Posterior cingulate gyrus (tissue), 11 donors: ENCODE data around the gene PRDM11.
"Not testable (repeated sequence)": the region's sequence is repeated elsewhere in the genome, so short reads cannot be mapped to it uniquely, and the experiment has no call there.

Experiments
- DNase-seq, 10 donors: peaks; one replicate each; pipeline versions ENCODE4 v3.0.0 to v3.0.0-alpha.2; 2020 to 2021; ENCODE audit warnings: mixed read lengths in 3 of 10
- intact Hi-C: fragments of 100-400 bp; cut with DNase I; formaldehyde crosslinking; loops from one replicate; pipeline ENCODE4 v1.15.1; 2023

The PRDM11 gene

GRCh38 chr11:45146072-45147016, at the start of gene PRDM11:
TSS of gene PRDM11 (plus strand) at chr11:45146639. CDS start at chr11:45181767, 35,128 bp downstream.
- intact Hi-C loops, result loop anchor here (2.0 kb wide), 1 partner anchor 32 kb away; no protein-coding TSS in a partner anchor

GRCh38 chr11:45097721-45098493, 48.5 kb upstream of the PRDM11 start:
- peak in 2 of 10 donors; percentile 29 to 38 for DNase-seq
- intact Hi-C loops, result no loop called here

More at GRCh38 chr11:45146072-45147016, at the start of gene PRDM11:
- peak in 2 of 10 donors; percentile 37 to 81 for DNase-seq

- intact Hi-C loops, result no loop called here
- DNase-seq, result no peak
These were observed 47.5 kb upstream of the PRDM11 start for GRCh38 chr11:45098929-45099328.

- intact Hi-C loops, result loop anchor here (10.0 kb wide), 2 partner anchors 476 to 674 kb away; no protein-coding TSS in a partner anchor
- DNase-seq, result no peak
These were observed 46.1 kb upstream of the PRDM11 start for GRCh38 chr11:45100339-45100738.

- intact Hi-C loops, result loop anchor here (2.0 to 10.0 kb wide), 3 partner anchors 176 to 672 kb away; no protein-coding TSS in a partner anchor
- no peak for DNase-seq
These were observed 44.1 kb upstream of the PRDM11 start for GRCh38 chr11:45102361-45102809.

- peak in 5 of 10 donors; percentile 59 to 92 (median 65) for DNase-seq
- intact Hi-C loops, result loop anchor here (1.0 to 10.0 kb wide), 4 partner anchors 167 to 672 kb away; no protein-coding TSS in a partner anchor
These were observed 43.4 kb upstream of the PRDM11 start for GRCh38 chr11:45102810-45103621.

- intact Hi-C loops, result loop anchor here (10.0 kb wide), 2 partner anchors 479 to 671 kb away; no protein-coding TSS in a partner anchor
- no peak for DNase-seq
These were observed 42.2 kb upstream of the PRDM11 start for GRCh38 chr11:45104006-45104789.

- intact Hi-C loops, result loop anchor here (10.0 kb wide), 2 partner anchors 480 to 670 kb away; no protein-coding TSS in a partner anchor
- no peak for DNase-seq
These were observed 41.7 kb upstream of the PRDM11 start for GRCh38 chr11:45104790-45105084.

GRCh38 chr11:45105233-45105983, 41.0 kb upstream of the PRDM11 start:
- intact Hi-C loops, result loop anchor here (10.0 kb wide), 2 partner anchors 481 to 669 kb away; no protein-coding TSS in a partner anchor
- peak; percentile 60 to 97 (median 76) for DNase-seq

GRCh38 chr11:45105984-45106375, 40.5 kb upstream of the PRDM11 start:
- intact Hi-C loops, result loop anchor here (10.0 kb wide), 2 partner anchors 481 to 669 kb away; no protein-coding TSS in a partner anchor
- DNase-seq, result no peak

GRCh38 chr11:45106440-45106839, 40.0 kb upstream of the PRDM11 start:
- intact Hi-C loops, result loop anchor here (10.0 kb wide), 2 partner anchors 482 to 668 kb away; no protein-coding TSS in a partner anchor
- DNase-seq, result no peak

GRCh38 chr11:45107029-45107428, 39.4 kb upstream of the PRDM11 start:
- intact Hi-C loops, result loop anchor here (10.0 kb wide), 2 partner anchors 482 to 668 kb away; no protein-coding TSS in a partner anchor
- no peak for DNase-seq

- intact Hi-C loops, result loop anchor here (10.0 kb wide), 2 partner anchors 484 to 666 kb away; no protein-coding TSS in a partner anchor
- peak in 1 of 10 donors; percentile 69 for DNase-seq
These were observed 38.1 kb upstream of the PRDM11 start for GRCh38 chr11:45108070-45109064.

- no peak for DNase-seq
- intact Hi-C loops, result loop anchor here (10.0 kb wide), 2 partner anchors 485 to 665 kb away; no protein-coding TSS in a partner anchor
These were observed 37.0 kb upstream of the PRDM11 start for GRCh38 chr11:45109400-45109799.

- DNase-seq, result peak in 1 of 10 donors; percentile 41
- intact Hi-C loops, result loop anchor here (1.0 kb wide), 2 partner anchors 183 to 222 kb away; no protein-coding TSS in a partner anchor
These were observed 35.9 kb upstream of the PRDM11 start for GRCh38 chr11:45110562-45110961.

GRCh38 chr11:45113807-45114206, 32.6 kb upstream of the PRDM11 start:
- no peak for DNase-seq
- intact Hi-C loops, result no loop called here

- intact Hi-C loops, DNase-seq: not testable (repeated sequence)
These were observed 18.6 kb upstream of the PRDM11 start for GRCh38 chr11:45127836-45128235.
